Measurements from ENCODE around the gene MYCT1. TPM values are rescaled to one million over a fixed set of nuclear protein-coding genes. Genes with fewer than 3 reads are reported as not detected.

Gene MYCT1, protein sequence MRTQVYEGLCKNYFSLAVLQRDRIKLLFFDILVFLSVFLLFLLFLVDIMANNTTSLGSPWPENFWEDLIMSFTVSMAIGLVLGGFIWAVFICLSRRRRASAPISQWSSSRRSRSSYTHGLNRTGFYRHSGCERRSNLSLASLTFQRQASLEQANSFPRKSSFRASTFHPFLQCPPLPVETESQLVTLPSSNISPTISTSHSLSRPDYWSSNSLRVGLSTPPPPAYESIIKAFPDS
- total RNA-seq (10 to 100 TPM in 1 of 9 donors, 1 to 10 TPM in 8; 3.9 to 17.9 (median 6.6) TPM), polyA plus RNA-seq (1 to 10 TPM; 4.4 to 6.7 (median 6.0) TPM)
- long read RNA-seq, donor 1, transcript MYCT1-201 (2 exons, 3,030 nt) = major isoform, 5 of 12 reads
- long read RNA-seq, donor 1, partial matches to known transcripts = 7 of 12 reads
- long read RNA-seq, donor 1, other reads (novel, unspliced or antisense) = 0 of 12 reads
- long read RNA-seq, donor 2, transcript MYCT1-201 (2 exons, 3,030 nt) = major isoform, 6 of 6 reads
- long read RNA-seq, donor 2, partial matches to known transcripts = 0 of 6 reads
- long read RNA-seq, donor 2, other reads (novel, unspliced or antisense) = 0 of 6 reads
- long read RNA-seq, donor 3, transcript MYCT1-201 (2 exons, 3,030 nt) = major isoform, 5 of 5 reads
- long read RNA-seq, donor 3, partial matches to known transcripts = 0 of 5 reads
- long read RNA-seq, donor 3, other reads (novel, unspliced or antisense) = 0 of 5 reads
- long read RNA-seq, donor 4, partial matches to known transcripts = 0 of 1 reads
- long read RNA-seq, donor 4, other reads (novel, unspliced or antisense) = 0 of 1 reads
- long read RNA-seq, donor 5, partial matches to known transcripts = 0 of 5 reads
- long read RNA-seq, donor 5, other reads (novel, unspliced or antisense) = 1 of 5 reads
- long read RNA-seq, donor 6, partial matches to known transcripts = 0 of 4 reads
- long read RNA-seq, donor 6, other reads (novel, unspliced or antisense) = 2 of 4 reads
- long read RNA-seq, donor 7, partial matches to known transcripts = 0 of 2 reads
- long read RNA-seq, donor 7, other reads (novel, unspliced or antisense) = 0 of 2 reads
- long read RNA-seq, donor 8, transcript MYCT1-201 (2 exons, 3,030 nt) = major isoform, 10 of 11 reads
- long read RNA-seq, donor 8, partial matches to known transcripts = 0 of 11 reads
- long read RNA-seq, donor 8, other reads (novel, unspliced or antisense) = 0 of 11 reads
- long read RNA-seq, donor 9, partial matches to known transcripts = 0 of 4 reads
- long read RNA-seq, donor 9, other reads (novel, unspliced or antisense) = 0 of 4 reads
- long read RNA-seq, donor 10, partial matches to known transcripts = 0 of 3 reads
- long read RNA-seq, donor 10, other reads (novel, unspliced or antisense) = 0 of 3 reads

DNA sequence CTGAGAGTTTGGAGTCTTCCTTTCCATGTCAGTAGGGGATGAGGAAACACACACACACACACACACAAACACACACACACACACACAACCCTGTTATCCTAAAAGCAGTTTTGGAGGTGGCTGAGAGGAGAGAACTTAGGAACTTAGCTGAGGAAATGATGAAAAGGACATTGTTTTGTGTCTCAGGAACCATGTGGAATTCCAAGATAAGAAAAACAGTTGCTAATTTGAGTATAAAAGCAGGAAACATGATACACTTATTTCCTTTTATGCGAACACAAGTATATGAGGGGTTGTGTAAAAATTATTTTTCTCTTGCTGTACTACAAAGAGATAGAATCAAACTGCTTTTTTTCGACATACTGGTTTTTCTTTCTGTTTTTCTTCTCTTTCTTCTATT is at the start of gene MYCT1:
TSS of gene MYCT1 (plus strand) at position 264 of the 400 bp plus-strand sequence. CDS start at position 270, 6 bp downstream.
- 47 to 60% (median 56%) methylated on average over 2 of the region's 2 CpGs for WGBS, 4 donors

DNA sequence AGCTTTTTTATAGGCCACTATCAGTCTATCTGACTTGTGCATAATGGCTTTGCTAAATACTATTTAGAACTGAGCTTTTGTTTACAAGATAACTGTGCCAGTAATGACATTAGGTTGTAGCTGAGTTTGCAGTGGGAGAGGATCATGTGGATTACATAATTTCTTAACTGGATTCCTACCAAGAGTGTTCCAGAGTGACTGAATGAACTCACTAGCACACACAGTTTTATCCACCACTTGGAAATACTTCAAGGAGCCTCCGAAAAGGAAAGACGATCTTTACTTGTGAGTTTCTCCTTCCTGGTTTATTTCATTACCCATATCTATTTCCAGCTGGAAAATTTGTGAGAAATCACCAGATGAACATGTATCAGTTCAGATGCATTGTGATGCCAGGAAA is 49.6 kb upstream of the MYCT1 start:
- intact Hi-C loops (cut with DNase I) = no loop called here
- H3K9me3 ChIP-seq (replicated peaks in 1 of 3) = no peaks in the 10 kb centered on the region
- H3K27me3 ChIP-seq = no peaks in the 10 kb centered on the region
- H3K4me3 ChIP-seq = no peak overlapping the region
- no peak for DNase-seq
- H3K36me3 ChIP-seq (replicated peaks in 1 of 2) = no peaks in the 10 kb centered on the region
- peak overlapping the region in 1 of 5 donors; percentile 30 for H3K27ac ChIP-seq
- H3K4me1 ChIP-seq (replicated peaks in 1 of 2) = no peaks in the 10 kb centered on the region
- TF ChIP-seq POLR2A (IDR thresholded peaks at IDR 0.05) = no peak
- no peak for TF ChIP-seq CTCF (IDR thresholded peaks at IDR 0.05)
- 58 to 64% (median 61%) methylated on average over 2 of the region's 2 CpGs for WGBS, 4 donors

More for the DNA sequence above, at the start of gene MYCT1:
- Histone ChIP-seq H3K27ac (no peak within 1 kb of the TSS), H3K9me3 (replicated peaks in 1 of 3) (peaks cover 0 to 5% (median 0%) of the 10 kb centered on the region in 3 donors), H3K36me3 (replicated peaks in 1 of 2) (no peaks in the 10 kb centered on the region), H3K4me3 (peak within 1 kb of the TSS in 1 of 4 donors; percentile 33), H3K4me1 (replicated peaks in 1 of 2) (no peaks in the 10 kb centered on the region), H3K27me3 (no peaks in the 10 kb centered on the region)
- intact Hi-C loops (cut with DNase I) = no loop called here
- TF ChIP-seq CTCF (IDR thresholded peaks at IDR 0.05) (no peak), POLR2A (IDR thresholded peaks at IDR 0.05) (no peak)
- DNase-seq = no peak

GRCh38 chr6:152651986-152652385 is 45.7 kb upstream of the MYCT1 start:
- no peaks in the 10 kb centered on the region for H3K9me3 ChIP-seq (replicated peaks in 1 of 3)

More at GRCh38 chr6:152651986-152652385, 45.7 kb upstream of the MYCT1 start:
- H3K27me3 ChIP-seq = no peaks in the 10 kb centered on the region
- H3K4me3 ChIP-seq = no peak overlapping the region
- no peaks in the 10 kb centered on the region for H3K36me3 ChIP-seq (replicated peaks in 1 of 2)
- no peaks in the 10 kb centered on the region for H3K4me1 ChIP-seq (replicated peaks in 1 of 2)
- no peak for TF ChIP-seq POLR2A (IDR thresholded peaks at IDR 0.05)
- TF ChIP-seq CTCF (IDR thresholded peaks at IDR 0.05) = no peak
- no peak for DNase-seq
- 67 to 80% (median 71%) methylated on average over 3 of the region's 3 CpGs for WGBS, 4 donors
- intact Hi-C loops (cut with DNase I) = no loop called here
- H3K27ac ChIP-seq = no peak overlapping the region

All from adrenal gland (tissue), 19 donors.